PC-3 (cell line): Measurements from ENCODE around the gene TMEM168.

Source experiments
- CTCF ChIP-seq: fragments of 300-600 bp; sonication (generic); conservative IDR thresholded peaks from 2 replicates; pipeline ENCODE4 v1.5.1; 2017; ENCODE audit warnings: antibody characterized with exemption, low read depth, mild to moderate bottlenecking, low read length
- EZH2 ChIP-seq: fragments of 300-600 bp; sonication (generic); IDR thresholded peaks from one replicate; pipeline ENCODE4 v1.6.1; 2017; ENCODE audit warnings: antibody characterized with exemption, mild to moderate bottlenecking, low read length; ENCODE audit not compliant: unreplicated experiment

- TF ChIP-seq CTCF: no peak
- no peak for TF ChIP-seq EZH2
Measured at GRCh38 chr7:112833082-112833481, 42.9 kb upstream of the TMEM168 start.
